HepG2 (cell line): ENCODE measurements around the gene DFFA. TPM values are rescaled to one million over a fixed set of nuclear protein-coding genes. Genes with fewer than 3 reads are reported as not detected.
"Not testable (repeated sequence)": the region's sequence is repeated elsewhere in the genome, so short reads cannot be mapped to it uniquely, and the experiment has no call there.

Experiments
- ATAC-seq: fragments of 200-7000 bp; cut with Tn5 transposase; 3 replicates; pipeline ENCODE4 v1.9.1; 2020; ENCODE audit warnings: mild to moderate bottlenecking, moderate library complexity
- BruUV-seq: library from RNA; stranded (reverse); fragments of 400-500 nt; replicated peaks from 2 replicates; lab custom pipeline; 2021; lab: Mats Ljungman, UMichigan
- CTCF ChIA-PET: fragments of 300-600 bp; formaldehyde crosslinking; extraction: SDS; loops from one replicate; lab custom pipeline; 2021; ENCODE audit warnings: low total read pairs, inconsistent platforms, low intra/inter-chr PET ratio; lab: Yijun Ruan, JAX
- POLR2A ChIA-PET: fragments of 350-600 bp; sonication (Branson Sonifier 250); formaldehyde crosslinking; loops from one replicate; lab custom pipeline; 2020; ENCODE audit warnings: antibody characterized with exemption, inconsistent platforms; lab: Yijun Ruan, JAX
- DNase-seq: peaks from one replicate; pipeline ENCODE4 v3.0.0-alpha.2; 2015; ENCODE audit warnings: low spot score
- FAIRE-seq: peaks from 3 replicates; lab custom pipeline; 2011; peaks lifted over from hg19 to GRCh38; lab: Jason Lieb, UNC
- H2AFZ ChIP-seq: one replicate; pipeline ENCODE4 v1.6.1; 2011; ENCODE audit warnings: low read length, inconsistent platforms
- H3K27ac ChIP-seq: fragments of 300-600 bp; 3 replicates; pipeline ENCODE4 v1.8.0; 2011; ENCODE audit warnings: mixed run types, mild to moderate bottlenecking, mixed read lengths, low read length, inconsistent platforms; ENCODE audit not compliant: insufficient read depth; ENCODE audit errors: extremely low read length
- H3K27me3 ChIP-seq, 2 experiments: fragments of 200-600 bp in 1 of 2; 2 replicates in 1 of 2; 3 replicates in 1 of 2; pipeline versions ENCODE4 v1.6.0 to v1.8.0; 2011; ENCODE audit warnings: low read length in 2 of 2, mild to moderate bottlenecking in 2 of 2, moderate library complexity in 2 of 2, inconsistent platforms in 1 of 2; ENCODE audit not compliant: insufficient read depth in 2 of 2, control insufficient read depth in 1 of 2
- H3K36me3 ChIP-seq, 2 experiments: fragments of 200-600 bp in 1 of 2; replicated peaks in 1 of 2; 2 replicates in 1 of 2; 3 replicates in 1 of 2; pipeline versions ENCODE4 v1.5.1 to v1.8.0; 2011; ENCODE audit warnings: low read length in 2 of 2, inconsistent platforms in 1 of 2; ENCODE audit not compliant: insufficient read depth in 2 of 2, control insufficient read depth in 1 of 2
- H3K4me1 ChIP-seq: 2 replicates; pipeline ENCODE4 v1.5.1; 2012; ENCODE audit warnings: low read length, inconsistent platforms; ENCODE audit not compliant: insufficient read depth
- H3K4me2 ChIP-seq: 2 replicates; pipeline ENCODE4 v1.6.0; 2011; ENCODE audit warnings: low read depth, low read length, inconsistent platforms
- H3K4me3 ChIP-seq, 3 experiments: fragments of 200-600 bp in 1 of 3; sonication (generic), shearing (Covaris generic) in 1 of 3; replicated peaks in 1 of 3; 2 replicates each; pipeline ENCODE4 v1.5.1; 2011 to 2016; ENCODE audit warnings: low read length in 3 of 3, inconsistent platforms in 2 of 3, low read depth in 2 of 3, mild to moderate bottlenecking in 2 of 3, control low read depth in 1 of 3, mixed read lengths in 1 of 3; ENCODE audit not compliant: insufficient read depth in 1 of 3
- H3K79me2 ChIP-seq: one replicate; pipeline ENCODE4 v1.6.1; 2011; ENCODE audit warnings: low read length, inconsistent platforms; ENCODE audit not compliant: insufficient read depth
- H3K9ac ChIP-seq: 2 replicates; pipeline ENCODE4 v1.6.0; 2011; ENCODE audit warnings: mild to moderate bottlenecking, low read depth, low read length, inconsistent platforms; ENCODE audit not compliant: insufficient read depth
- H3K9me3 ChIP-seq: 2 replicates; pipeline ENCODE4 v1.5.1; 2012; ENCODE audit warnings: mild to moderate bottlenecking, low read length
- H4K20me1 ChIP-seq: 2 replicates; pipeline ENCODE4 v1.6.0; 2011; ENCODE audit warnings: inconsistent platforms, mild to moderate bottlenecking, low read length, moderate library complexity; ENCODE audit not compliant: insufficient read depth
- ZNF652 ChIP-seq: IDR thresholded peaks from 2 replicates; pipeline ENCODE4 v1.6.1; 2016; ENCODE audit warnings: low read depth, borderline replicate concordance
- WGBS: methylation state at CpG from one replicate; pipeline ENCODE4 v1.1.6; 2017; ENCODE audit warnings: low lambda C conversion rate; 5-methylcytosine and 5-hydroxymethylcytosine counted together
- in situ Hi-C: cut with HindIII; loops from 2 replicates; pipeline ENCODE4 v1.10.0; 2017; ENCODE audit warnings: low pct_unique_long_range_greater_than_20kb; ENCODE audit not compliant: extremely low pct_ligation_motif_present
- intact Hi-C: fragments of 100-400 bp; cut with micrococcal nuclease; formaldehyde crosslinking; loops from one replicate; pipeline ENCODE4 v1.10.0; 2022; ENCODE audit not compliant: unreplicated experiment
- polyA plus RNA-seq, 8 experiments: library from polyadenylated mRNA; depleted of rRNA in 3 of 8; stranded (reverse) in 7 of 8; unstranded in 1 of 8; fragments of >200 nt; fragmentation: Illumina TruSeq in 4 of 8; extraction: Trizol in 4 of 8; gene quantifications; 2 replicates each; pipeline versions ENCODE4 v1.2.1 to v1.2.3, GENCODE V29; 2011 to 2016; ENCODE audit warnings: low read depth in 4 of 8, missing spikeins in 1 of 8, mixed read lengths in 1 of 8; ENCODE audit not compliant: insufficient read depth in 1 of 8
- total RNA-seq, 5 experiments: library from RNA; depleted of rRNA; stranded (reverse); fragments of >200 nt; fragmentation: Illumina TruSeq; extraction: Trizol; gene quantifications; 2 replicates each; pipeline ENCODE4 v1.2.3, GENCODE V29; 2016; ENCODE audit warnings: low read depth in 1 of 5
- TF ChIP-seq, protein P1 (sequence below): sonication (generic); formaldehyde crosslinking; IDR thresholded peaks from 2 replicates; pipeline ENCODE4 v1.8.1; 2023; ENCODE audit warnings: missing genetic modification reagents, mild to moderate bottlenecking, borderline replicate concordance
- TF ChIP-seq, protein P2 (sequence below): sonication (generic); formaldehyde crosslinking; conservative IDR thresholded peaks from 2 replicates; pipeline ENCODE4 v1.4.0; 2020; ENCODE audit warnings: missing genetic modification reagents

DFFA gene
- total and polyA plus RNA-seq, 2 of the 13 experiments (the other 11 are each of a cell fraction or from before 2014, with no cell fraction given) = 16.5 to 33.9 TPM

DNA sequence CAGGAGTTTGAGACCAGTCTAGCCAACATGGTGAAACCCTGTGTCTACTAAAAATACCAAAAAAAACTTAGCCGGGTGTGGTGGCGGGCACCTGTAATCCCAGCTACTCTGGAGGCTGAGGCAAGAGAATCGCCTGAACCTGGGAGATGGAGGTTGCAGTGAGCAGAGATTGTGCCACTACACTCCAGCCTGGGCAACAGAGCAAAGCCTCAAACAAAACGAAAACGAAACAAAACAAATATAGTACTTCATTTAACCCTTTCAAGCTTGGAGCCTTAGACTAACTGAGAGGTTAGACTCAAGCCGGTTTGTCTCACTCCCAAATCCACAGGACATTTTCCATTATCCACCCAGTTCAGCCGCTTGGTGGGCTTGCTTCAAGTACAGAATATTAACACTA lies 14.9 kb downstream of the DFFA start:
- not testable (repeated sequence) for ATAC-seq, BruUV-seq

DNA sequence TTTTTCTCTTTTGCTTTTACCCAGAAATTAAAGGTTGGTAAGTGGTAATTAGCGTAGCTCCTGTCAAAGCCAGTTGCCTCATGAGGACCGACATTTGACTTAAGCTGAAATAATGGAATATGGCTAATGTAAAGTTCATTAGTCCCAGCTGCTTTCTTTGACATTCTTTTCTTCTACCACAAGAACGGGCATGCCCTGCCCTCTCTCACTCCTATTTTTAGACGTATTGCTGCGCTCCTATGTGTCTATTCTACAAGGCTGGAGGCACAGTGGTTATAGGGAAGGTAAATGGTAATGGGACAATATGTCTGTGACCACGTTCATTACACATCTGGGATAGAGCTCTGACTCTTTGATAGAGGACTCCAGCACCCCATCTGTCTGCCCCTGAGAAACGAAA lies 15.7 kb downstream of the DFFA start:
- peaks cover 6% of the 10 kb centered on the region for H3K4me1 ChIP-seq
- no peak overlapping the region for H3K9ac ChIP-seq
- POLR2A ChIA-PET = no interaction called here
- CTCF ChIA-PET = no interaction called here
- 97% methylated on average over 7 of the region's 7 CpGs for WGBS
- no peak for DNase-seq
- TSS peak; percentile 38 for BruUV-seq
- no peak overlapping the region for H3K4me3 ChIP-seq
- no peaks in the 10 kb centered on the region for H3K9me3 ChIP-seq
- no peak overlapping the region for H2AFZ ChIP-seq
- no peaks in the 10 kb centered on the region for H3K79me2 ChIP-seq
- H3K27ac ChIP-seq = no peak overlapping the region
- no peak for FAIRE-seq
- TF ChIP-seq, protein P1, sequence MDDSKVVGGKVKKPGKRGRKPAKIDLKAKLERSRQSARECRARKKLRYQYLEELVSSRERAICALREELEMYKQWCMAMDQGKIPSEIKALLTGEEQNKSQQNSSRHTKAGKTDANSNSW (CRISPR knock-in tag) = no peak
- TF ChIP-seq, protein P2, sequence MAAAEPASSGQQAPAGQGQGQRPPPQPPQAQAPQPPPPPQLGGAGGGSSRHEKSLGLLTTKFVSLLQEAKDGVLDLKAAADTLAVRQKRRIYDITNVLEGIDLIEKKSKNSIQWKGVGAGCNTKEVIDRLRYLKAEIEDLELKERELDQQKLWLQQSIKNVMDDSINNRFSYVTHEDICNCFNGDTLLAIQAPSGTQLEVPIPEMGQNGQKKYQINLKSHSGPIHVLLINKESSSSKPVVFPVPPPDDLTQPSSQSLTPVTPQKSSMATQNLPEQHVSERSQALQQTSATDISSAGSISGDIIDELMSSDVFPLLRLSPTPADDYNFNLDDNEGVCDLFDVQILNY (CRISPR knock-in tag) = no peak
- ATAC-seq = no peak
- in situ Hi-C loops (no loop called here), intact Hi-C loops (no loop called here)
- no peaks in the 10 kb centered on the region for H3K27me3 ChIP-seq
- H4K20me1 ChIP-seq = no peaks in the 10 kb centered on the region
- H3K4me2 ChIP-seq = no peak overlapping the region
- peaks cover 4 to 6% of the 10 kb centered on the region in 2 experiments; a peak in 3 of 5 replicates for H3K36me3 ChIP-seq

More for the DNA sequence above, 14.9 kb downstream of the DFFA start:
- TF ChIP-seq ZNF652 (CRISPR knock-in tag) = peak; percentile 59; the same call in 1 of the 2 replicates
- H3K9me3 ChIP-seq, H3K9ac ChIP-seq, FAIRE-seq, H3K4me3 ChIP-seq, DNase-seq, H3K4me2 ChIP-seq, H3K36me3 ChIP-seq, H3K27me3 ChIP-seq, H4K20me1 ChIP-seq, H3K4me1 ChIP-seq, intact Hi-C loops, in situ Hi-C loops, H3K27ac ChIP-seq, CTCF ChIA-PET, H3K79me2 ChIP-seq, H2AFZ ChIP-seq: not testable (repeated sequence)
- 72% methylated on average over 7 of the region's 7 CpGs for WGBS
- POLR2A ChIA-PET = interaction anchor here (0.7 kb wide), 1 partner anchor 15 kb away, joined by 3 read pairs; the partner anchor contains the start of gene DFFA
